GM12878 (cell line): ENCODE measurements around the gene SEC11C. TPM values are rescaled to one million over a fixed set of nuclear protein-coding genes. Genes with fewer than 3 reads are reported as not detected.

Experiments used
- ATAC-seq: fragments of 200-7000 bp; cut with Tn5 transposase; 3 replicates; pipeline ENCODE4 v1.9.1; 2020; ENCODE audit warnings: mild to moderate bottlenecking, moderate library complexity
- BruUV-seq: library from RNA; stranded (reverse); fragments of 400-500 nt; replicated peaks from 2 replicates; lab custom pipeline; 2021; lab: Mats Ljungman, UMichigan
- CTCF ChIA-PET: fragments of 300-600 bp; sonication (Branson Sonifier 250); formaldehyde crosslinking; extraction: SDS; loops from one replicate; lab custom pipeline; 2021; ENCODE audit warnings: inconsistent platforms; lab: Yijun Ruan, JAX
- POLR2A ChIA-PET: fragments of 350-600 bp; formaldehyde crosslinking; extraction: SDS; loops from one replicate; lab custom pipeline; 2021; ENCODE audit warnings: inconsistent platforms; lab: Charles Lee
- RAD21 ChIA-PET: fragments of 300-600 bp; sonication (Branson Sonifier 250); formaldehyde crosslinking; loops from one replicate; lab custom pipeline; 2023; ENCODE audit warnings: antibody characterized with exemption; ENCODE audit not compliant: unreplicated experiment; lab: Charles Lee
- SMC1A ChIA-PET: fragments of 300-600 bp; sonication (Branson Sonifier 250); formaldehyde crosslinking; loops from one replicate; lab custom pipeline; 2023; ENCODE audit not compliant: unreplicated experiment, uncharacterized antibody; lab: Charles Lee
- DNase-seq: peaks from one replicate; pipeline ENCODE4 v3.0.0-alpha.2; 2011; ENCODE audit warnings: low read depth, low spot score
- FAIRE-seq: peaks from 3 replicates; lab custom pipeline; 2011; peaks lifted over from hg19 to GRCh38; lab: Jason Lieb, UNC
- H2AFZ ChIP-seq: 2 replicates; pipeline ENCODE4 v1.6.0; 2011; ENCODE audit warnings: low read depth, low read length, control low read depth; ENCODE audit not compliant: control insufficient read depth
- H3K27ac ChIP-seq: 2 replicates; pipeline ENCODE4 v1.5.1; 2011; ENCODE audit warnings: control low read depth; ENCODE audit not compliant: control insufficient read depth, insufficient read depth
- H3K27me3 ChIP-seq, 2 experiments: replicated peaks in 1 of 2; 2 replicates each; pipeline versions ENCODE4 v1.6.0 to v1.6.1; 2011; ENCODE audit warnings: low read length in 1 of 2; ENCODE audit not compliant: control insufficient read depth in 2 of 2, insufficient read depth in 2 of 2
- H3K36me3 ChIP-seq, 2 experiments: 2 replicates each; pipeline ENCODE4 v1.5.1; 2011; ENCODE audit warnings: low read length in 1 of 2; ENCODE audit not compliant: control insufficient read depth in 2 of 2, insufficient read depth in 2 of 2
- H3K4me1 ChIP-seq: 2 replicates; pipeline ENCODE4 v1.6.1; 2011; ENCODE audit warnings: mild to moderate bottlenecking, low read length, moderate library complexity, mixed read lengths; ENCODE audit not compliant: control insufficient read depth, insufficient read depth
- H3K4me2 ChIP-seq: 2 replicates; pipeline ENCODE4 v1.6.0; 2011; ENCODE audit warnings: control low read depth; ENCODE audit not compliant: control insufficient read depth, insufficient read depth
- H3K4me3 ChIP-seq: fragments of 200-600 bp; sonication (generic); 2 replicates; pipeline ENCODE4 v1.5.1; 2016
- H3K79me2 ChIP-seq: 2 replicates; pipeline ENCODE4 v1.6.0; 2011; ENCODE audit warnings: low read length; ENCODE audit not compliant: control insufficient read depth, insufficient read depth
- H3K9ac ChIP-seq: 2 replicates; pipeline ENCODE4 v1.8.0; 2011; ENCODE audit warnings: low read length, control low read depth, mixed read lengths; ENCODE audit not compliant: control insufficient read depth, insufficient read depth
- H3K9me3 ChIP-seq: replicated peaks from 3 replicates; pipeline ENCODE4 v1.5.1; 2011; ENCODE audit warnings: mild to moderate bottlenecking, low read length; ENCODE audit not compliant: control insufficient read depth, insufficient read depth
- H4K20me1 ChIP-seq: 2 replicates; pipeline ENCODE4 v1.6.0; 2011; ENCODE audit not compliant: control insufficient read depth, insufficient read depth
- CBFB ChIP-seq: IDR thresholded peaks from 2 replicates; pipeline ENCODE4 v1.6.1; 2016; ENCODE audit warnings: antibody characterized with exemption, low read depth
- EGR1 ChIP-seq, 2 experiments: IDR thresholded peaks; 1 replicate in 1 of 2; 2 replicates in 1 of 2; pipeline ENCODE4 v1.6.1; 2011 to 2012; ENCODE audit warnings: low read depth in 2 of 2, low read length in 2 of 2, borderline replicate concordance in 1 of 2, mild to moderate bottlenecking in 1 of 2, moderate library complexity in 1 of 2
- HDGF ChIP-seq: fragments of 450-650 bp; IDR thresholded peaks from 2 replicates; pipeline ENCODE4 v1.6.1; 2016; ENCODE audit warnings: antibody characterized with exemption
- MTA2 ChIP-seq: fragments of 450-650 bp; IDR thresholded peaks from 2 replicates; pipeline ENCODE4 v1.6.1; 2016; ENCODE audit warnings: low read depth, mild to moderate bottlenecking, moderate library complexity
- PAX5 ChIP-seq: IDR thresholded peaks from 2 replicates; pipeline ENCODE4 v1.6.1; 2011; ENCODE audit warnings: low read depth, low read length, borderline replicate concordance
- SREBF1 ChIP-seq: IDR thresholded peaks from 2 replicates; pipeline ENCODE4 v1.6.1; 2012; ENCODE audit warnings: mild to moderate bottlenecking, low read length
- WGBS: methylation state at CpG from one replicate; pipeline ENCODE4 v1.1.6; 2016; ENCODE audit warnings: low lambda C conversion rate; ENCODE audit not compliant: insufficient replicate concordance, insufficient coverage; ENCODE audit errors: missing lambda C conversion rate; 5-methylcytosine and 5-hydroxymethylcytosine counted together
- in situ Hi-C: fragments of 300-500 bp; cut with MboI; formaldehyde crosslinking; loops from 9 replicates; pipeline ENCODE4 v1.14.3; 2018; ENCODE audit warnings: mixed read lengths
- intact Hi-C: fragments of 100-400 bp; cut with micrococcal nuclease; formaldehyde crosslinking; loops from one replicate; pipeline ENCODE4 v1.14.2; 2022; ENCODE audit not compliant: unreplicated experiment
- polyA plus RNA-seq, 11 experiments: library from polyadenylated mRNA; depleted of rRNA in 4 of 11; unstranded in 6 of 11; stranded (reverse) in 5 of 11; fragments of >200 nt; fragmentation: Nextera tagmentation in 4 of 11; fragmentation: Illumina TruSeq in 1 of 11; extraction: Ambion mirVana in 4 of 11; extraction: Trizol in 1 of 11; gene quantifications; 1 replicate in 1 of 11; 2 replicates in 10 of 11; pipeline versions ENCODE4 v1.2.1 to v1.2.3, GENCODE V29; 2011 to 2016; ENCODE audit warnings: inconsistent platforms in 2 of 11, missing spikeins in 2 of 11, low read depth in 1 of 11
- total RNA-seq, 4 experiments: library from RNA; depleted of rRNA in 3 of 4; stranded (reverse); fragments of >200 nt in 3 of 4; fragmentation: Illumina TruSeq in 1 of 4; extraction: Trizol in 1 of 4; gene quantifications; 2 replicates each; pipeline versions ENCODE4 v1.2.1 to v1.2.3, GENCODE V29; 2013 to 2021
- TF ChIP-seq, protein P1 (sequence below): fragments of 450-650 bp; formaldehyde crosslinking; IDR thresholded peaks from 2 replicates; pipeline ENCODE4 v1.5.0; 2022; ENCODE audit warnings: mild to moderate bottlenecking, missing genetic modification characterization

Gene SEC11C
- total and polyA plus RNA-seq, 10 of the 15 experiments (the other 5 are each of a cell fraction or from before 2014, with no cell fraction given): 124 to 649 (median 211) TPM

DNA sequence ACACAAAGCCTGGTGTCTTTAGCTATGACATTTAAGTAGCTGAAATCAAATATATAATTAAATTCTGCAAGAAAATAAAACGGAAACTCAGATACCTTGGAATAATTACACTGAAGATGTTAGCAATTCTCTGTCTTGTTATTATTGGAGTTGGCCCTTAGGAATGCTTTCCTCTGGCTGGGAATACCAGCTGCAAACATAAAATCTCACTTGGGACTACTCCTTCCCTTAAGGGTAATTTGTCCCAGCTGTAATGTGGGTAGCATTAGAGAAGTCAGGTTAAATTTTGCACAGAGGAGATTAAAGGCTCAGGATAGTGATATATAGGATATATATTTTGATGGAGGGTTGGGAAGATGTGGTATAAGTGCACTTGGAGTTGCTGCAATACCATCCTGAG is 43.0 kb downstream of the SEC11C start:
- Histone ChIP-seq H3K4me2 (no peak overlapping the region), H2AFZ (no peak overlapping the region), H3K4me3 (no peak overlapping the region), H3K9me3 (no peaks in the 10 kb centered on the region), H3K4me1 (no peaks in the 10 kb centered on the region), H4K20me1 (no peaks in the 10 kb centered on the region), H3K36me3 (no peaks in the 10 kb centered on the region), H3K9ac (no peak overlapping the region), H3K27ac (no peak overlapping the region), H3K79me2 (no peaks in the 10 kb centered on the region), H3K27me3 (no peaks in the 10 kb centered on the region)
- no peak for ATAC-seq
- SMC1A ChIA-PET: interaction anchor here (0.7 to 1.4 kb wide), 2 partner anchors 28 to 30 kb away, joined by 3 read pairs; no protein-coding TSS in a partner anchor
- CTCF ChIA-PET: no interaction called here
- POLR2A ChIA-PET: no interaction called here
- RAD21 ChIA-PET: no interaction called here
- TF ChIP-seq HDGF: no peak
- FAIRE-seq: no peak
- WGBS: 83% methylated on average over 1 of the region's 1 CpG
- no peak for DNase-seq
- BruUV-seq: no TSS peak
- in situ Hi-C loops: no loop called here
- intact Hi-C loops: loop anchor here (2.0 kb wide), 1 partner anchor 22 kb away; no protein-coding TSS in a partner anchor

DNA sequence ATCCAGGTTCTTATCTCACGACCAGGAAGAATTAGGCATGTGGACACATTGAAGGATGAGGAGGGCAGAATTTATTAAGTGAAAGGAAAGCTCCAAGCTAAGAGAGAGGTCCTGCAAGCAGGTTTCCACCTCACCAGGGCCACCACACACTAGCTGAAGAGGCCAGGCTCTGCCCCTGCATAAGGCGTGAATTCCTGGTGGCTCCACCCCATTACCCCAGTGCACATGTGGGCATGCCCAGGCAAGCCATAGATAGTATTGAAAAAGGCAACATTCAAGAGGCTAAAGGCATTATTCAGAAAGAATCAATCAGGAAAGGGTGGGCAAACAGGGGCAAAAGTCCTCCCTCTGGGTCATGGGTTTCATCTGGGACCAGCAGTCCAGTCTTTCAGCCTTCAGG is 49.3 kb downstream of the SEC11C start:
- TF ChIP-seq MTA2 (no peak), PAX5 (no peak), CBFB (no peak), EGR1 (IDR thresholded peaks at IDR 0.05; ENCODE audit: borderline replicate concordance in 1 of 2, low read depth in 2 of 2, low read length in 2 of 2) (no peak), SREBF1 (no peak)
- TF ChIP-seq, protein P1, sequence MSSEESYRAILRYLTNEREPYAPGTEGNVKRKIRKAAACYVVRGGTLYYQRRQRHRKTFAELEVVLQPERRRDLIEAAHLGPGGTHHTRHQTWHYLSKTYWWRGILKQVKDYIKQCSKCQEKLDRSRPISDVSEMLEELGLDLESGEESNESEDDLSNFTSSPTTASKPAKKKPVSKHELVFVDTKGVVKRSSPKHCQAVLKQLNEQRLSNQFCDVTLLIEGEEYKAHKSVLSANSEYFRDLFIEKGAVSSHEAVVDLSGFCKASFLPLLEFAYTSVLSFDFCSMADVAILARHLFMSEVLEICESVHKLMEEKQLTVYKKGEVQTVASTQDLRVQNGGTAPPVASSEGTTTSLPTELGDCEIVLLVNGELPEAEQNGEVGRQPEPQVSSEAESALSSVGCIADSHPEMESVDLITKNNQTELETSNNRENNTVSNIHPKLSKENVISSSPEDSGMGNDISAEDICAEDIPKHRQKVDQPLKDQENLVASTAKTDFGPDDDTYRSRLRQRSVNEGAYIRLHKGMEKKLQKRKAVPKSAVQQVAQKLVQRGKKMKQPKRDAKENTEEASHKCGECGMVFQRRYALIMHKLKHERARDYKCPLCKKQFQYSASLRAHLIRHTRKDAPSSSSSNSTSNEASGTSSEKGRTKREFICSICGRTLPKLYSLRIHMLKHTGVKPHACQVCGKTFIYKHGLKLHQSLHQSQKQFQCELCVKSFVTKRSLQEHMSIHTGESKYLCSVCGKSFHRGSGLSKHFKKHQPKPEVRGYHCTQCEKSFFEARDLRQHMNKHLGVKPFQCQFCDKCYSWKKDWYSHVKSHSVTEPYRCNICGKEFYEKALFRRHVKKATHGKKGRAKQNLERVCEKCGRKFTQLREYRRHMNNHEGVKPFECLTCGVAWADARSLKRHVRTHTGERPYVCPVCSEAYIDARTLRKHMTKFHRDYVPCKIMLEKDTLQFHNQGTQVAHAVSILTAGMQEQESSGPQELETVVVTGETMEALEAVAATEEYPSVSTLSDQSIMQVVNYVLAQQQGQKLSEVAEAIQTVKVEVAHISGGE (CRISPR knock-in tag): no peak
- Histone ChIP-seq H3K27ac (no peak overlapping the region), H3K27me3 (no peaks in the 10 kb centered on the region), H3K4me3 (no peak overlapping the region), H3K4me2 (no peak overlapping the region), H2AFZ (no peak overlapping the region), H3K36me3 (no peaks in the 10 kb centered on the region), H3K79me2 (no peaks in the 10 kb centered on the region), H3K9me3 (no peaks in the 10 kb centered on the region; the same call in 2 of the 3 replicates), H3K9ac (no peak overlapping the region), H3K4me1 (no peaks in the 10 kb centered on the region), H4K20me1 (no peaks in the 10 kb centered on the region)
- CTCF ChIA-PET: no interaction called here
- FAIRE-seq: no peak
- ATAC-seq: no peak
- no peak for DNase-seq
- in situ Hi-C loops: no loop called here
- POLR2A ChIA-PET: interaction anchor here (0.9 kb wide), 1 partner anchor 47 kb away, joined by 3 read pairs; no protein-coding TSS in a partner anchor
- 42% methylated on average over 2 of the region's 2 CpGs for WGBS
- RAD21 ChIA-PET: no interaction called here
- intact Hi-C loops: no loop called here
- SMC1A ChIA-PET: no interaction called here
- BruUV-seq: no TSS peak
